Stomach (tissue), 9 donors: Measurements from ENCODE around the gene FOLR3. TPM values are rescaled to one million over a fixed set of nuclear protein-coding genes. Genes with fewer than 3 reads are reported as not detected.
"Not testable (repeated sequence)": the region's sequence is repeated elsewhere in the genome, so short reads cannot be mapped to it uniquely, and the experiment has no call there.

Experiments used
- DNase-seq, 2 donors: peaks; one replicate each; pipeline versions ENCODE4 v3.0.0 to v3.0.0-alpha.2; 2013 to 2019
- H3K27ac ChIP-seq, 5 donors: fragments of 200-600 bp in 4 of 5; sonication (generic) in 4 of 5; one replicate each; pipeline ENCODE4 v1.5.1; 2013 to 2019; ENCODE audit warnings: mild to moderate bottlenecking in 1 of 5, moderate library complexity in 1 of 5
- H3K27me3 ChIP-seq, 3 donors: fragments of 200-600 bp; sonication (generic); one replicate each; pipeline ENCODE4 v1.5.1; 2017 to 2019; ENCODE audit warnings: mixed run types in 1 of 3
- H3K36me3 ChIP-seq, 4 donors: fragments of 200-600 bp; sonication (generic); 1 replicate in 3 of 4; 2 replicates in 1 of 4; pipeline ENCODE4 v1.5.1; 2016 to 2019
- H3K4me1 ChIP-seq, 4 donors: fragments of 200-600 bp; sonication (generic); one replicate each; pipeline ENCODE4 v1.5.1; 2016 to 2019
- H3K4me3 ChIP-seq, 4 donors: fragments of 200-600 bp; sonication (generic) in 3 of 4; one replicate each; pipeline ENCODE4 v1.5.1; 2016 to 2019; ENCODE audit warnings: mild to moderate bottlenecking in 1 of 4
- H3K9me3 ChIP-seq, 4 donors: fragments of 200-600 bp; sonication (generic); one replicate each; pipeline ENCODE4 v1.5.1; 2016 to 2019
- CTCF ChIP-seq, 7 experiments: fragments of 450-650 bp in 4 of 7; fragments of 200-600 bp in 3 of 7; sonication (generic) in 3 of 7; IDR thresholded peaks; one replicate each; pipeline ENCODE4 v1.5.1; 2016 to 2019; ENCODE audit warnings: antibody characterized with exemption in 7 of 7, control low read depth in 2 of 7, mild to moderate bottlenecking in 1 of 7
- EP300 ChIP-seq: sonication (generic); formaldehyde crosslinking; IDR thresholded peaks from one replicate; pipeline ENCODE4 v1.6.1; 2017; ENCODE audit warnings: antibody characterized with exemption
- POLR2A ChIP-seq, 4 donors: fragments of 450-650 bp; IDR thresholded peaks; one replicate each; pipeline ENCODE4 v1.6.1; 2016; ENCODE audit warnings: antibody characterized with exemption in 4 of 4, control low read depth in 2 of 4, mild to moderate bottlenecking in 1 of 4, moderate library complexity in 1 of 4
- POLR2AphosphoS5 ChIP-seq, 3 donors: sonication (generic); formaldehyde crosslinking; IDR thresholded peaks; one replicate each; pipeline ENCODE4 v1.6.1; 2016; ENCODE audit warnings: antibody characterized with exemption in 3 of 3
- WGBS, 5 donors: extraction: QIAGEN DNeasy Blood & Tissue Kit in 3 of 5; methylation state at CpG; one replicate each; pipeline versions ENCODE4 v1.1.5 to v1.1.7; 2013 to 2018; 5-methylcytosine and 5-hydroxymethylcytosine counted together
- intact Hi-C: fragments of 100-400 bp; cut with DNase I; formaldehyde crosslinking; loops from one replicate; pipeline ENCODE4 v1.15.1; 2023; ENCODE audit warnings: low total_unique reads
- polyA plus RNA-seq, 3 donors: library from polyadenylated mRNA; stranded (reverse); fragments of 200-250 nt; gene quantifications; one replicate each; pipeline ENCODE4 v1.2.3, GENCODE V29; 2013
- total RNA-seq, 5 donors: library from RNA; depleted of rRNA; stranded (reverse); fragments of >200 nt; gene quantifications; one replicate each; pipeline versions ENCODE4 v1.1.0 to v1.2.3, GENCODE V29; 2014 to 2016
- donor health status: healthy with polysubstance abuse.
- donor health status: Bipolar disorder and iron deficiency.
- donor health status: healthy.

The FOLR3 gene
- total and polyA plus RNA-seq, 8 donors, result 0.15 to 36.8 (median 0.62) TPM; not detected in 5

DNA sequence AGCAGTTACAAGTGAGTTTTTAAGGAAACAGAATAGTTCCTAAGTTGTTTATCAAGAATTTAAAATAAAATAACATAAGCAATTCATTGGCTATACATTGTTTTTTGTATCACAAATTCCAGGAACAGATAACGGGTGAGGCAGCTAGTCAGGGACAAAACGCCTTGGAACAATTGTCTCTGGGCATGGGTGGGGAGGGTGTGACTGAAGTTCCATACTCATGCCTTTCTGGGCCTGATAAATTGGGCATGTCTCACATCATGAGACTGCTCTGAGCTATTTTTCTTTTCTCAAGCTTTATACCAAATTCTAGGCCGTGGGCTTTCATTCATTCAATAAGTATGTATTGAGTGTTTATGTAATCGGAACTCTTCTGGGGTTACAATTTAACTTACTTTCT, 21.6 kb downstream of the FOLR3 start:
- no peak for TF ChIP-seq CTCF (IDR thresholded peaks at IDR 0.05)
- TF ChIP-seq EP300, result no peak
- Histone ChIP-seq H3K27me3 (peaks cover 0 to 10% (median 0%) of the 10 kb centered on the region in 3 donors), H3K4me3 (no peak overlapping the region), H3K27ac (no peak overlapping the region), H3K9me3 (no peaks in the 10 kb centered on the region), H3K36me3 (no peaks in the 10 kb centered on the region), H3K4me1 (no peaks in the 10 kb centered on the region)
- intact Hi-C loops, result no loop called here
- DNase-seq, result no peak
- WGBS, 5 donors, result 59 to 83% (median 62%) methylated on average over 4 of the region's 4 CpGs

DNA sequence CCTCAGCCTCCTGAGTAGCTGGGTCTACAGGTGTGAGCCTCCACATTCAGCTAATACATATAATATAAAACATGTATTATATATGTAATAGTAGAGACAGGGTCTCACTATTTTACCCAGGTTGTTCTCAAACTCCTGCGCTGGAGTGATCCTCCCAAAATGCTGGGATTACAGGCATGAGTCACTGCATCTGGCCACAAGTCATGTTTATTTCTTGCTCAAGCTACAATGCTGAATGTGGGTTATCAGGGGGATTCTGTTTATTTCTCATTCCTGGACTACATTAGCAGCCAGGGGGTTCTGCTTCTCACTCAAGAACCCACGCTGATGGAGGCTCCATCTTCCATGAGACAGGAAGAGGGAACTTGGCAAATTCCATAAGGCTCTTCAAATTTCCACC, 24.8 kb downstream of the FOLR3 start:
- TF ChIP-seq POLR2A (IDR thresholded peaks at IDR 0.05) (no peak), CTCF (IDR thresholded peaks at IDR 0.05) (no peak), POLR2AphosphoS5 (IDR thresholded peaks at IDR 0.05) (no peak), EP300 (no peak)
- Histone ChIP-seq H3K27ac (no peak overlapping the region), H3K36me3 (no peaks in the 10 kb centered on the region), H3K27me3 (peaks cover 0 to 10% (median 0%) of the 10 kb centered on the region in 3 donors), H3K4me1 (no peaks in the 10 kb centered on the region), H3K9me3 (no peaks in the 10 kb centered on the region), H3K4me3 (no peak overlapping the region)
- intact Hi-C loops, result no loop called here
- DNase-seq, result no peak
- 68 to 76% (median 73%) methylated on average over 2 of the region's 2 CpGs for WGBS, 5 donors

- H3K9me3 ChIP-seq, result no peaks in the 10 kb centered on the region
- TF ChIP-seq POLR2AphosphoS5 (IDR thresholded peaks at IDR 0.05), result no peak
- no peak for TF ChIP-seq EP300
- no peak for TF ChIP-seq CTCF (IDR thresholded peaks at IDR 0.05)
- no peak for TF ChIP-seq POLR2A (IDR thresholded peaks at IDR 0.05)
These were observed 27.5 kb downstream of the FOLR3 start for GRCh38 chr11:72162891-72163492.

DNA sequence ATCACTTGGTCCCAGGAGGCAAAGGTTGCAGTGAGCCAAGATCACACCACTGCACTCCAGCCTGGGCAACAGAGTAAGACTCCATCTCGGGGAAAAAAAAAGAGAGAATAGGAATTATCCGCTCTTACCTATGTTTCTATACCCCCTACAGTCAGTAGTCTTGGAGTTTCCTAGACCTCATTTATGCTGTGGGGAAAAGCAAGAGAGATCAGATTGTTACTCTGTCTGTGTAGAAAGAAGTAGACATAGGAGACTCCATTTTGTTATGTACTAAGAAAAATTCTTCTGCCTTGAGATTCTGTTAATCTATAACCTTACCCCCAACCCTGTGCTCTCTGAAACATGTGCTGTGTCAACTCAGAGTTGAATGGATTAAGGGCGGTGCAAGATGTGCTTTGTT, 28.7 kb downstream of the FOLR3 start:
- H3K4me3 ChIP-seq, intact Hi-C loops, DNase-seq, H3K27ac ChIP-seq, H3K36me3 ChIP-seq, H3K9me3 ChIP-seq, H3K4me1 ChIP-seq, H3K27me3 ChIP-seq: not testable (repeated sequence)
- WGBS, 5 donors, result 78 to 98% (median 93%) methylated on average over 1 to 2 of the region's 3 CpGs

More at GRCh38 chr11:72162891-72163492, 27.5 kb downstream of the FOLR3 start:
- H3K4me1 ChIP-seq, result no peaks in the 10 kb centered on the region
- 75 to 88% (median 84%) methylated on average over 16 of the region's 16 CpGs for WGBS, 5 donors
- H3K4me3 ChIP-seq, result no peak overlapping the region
- no peaks in the 10 kb centered on the region for H3K36me3 ChIP-seq
- intact Hi-C loops, result no loop called here
- H3K27me3 ChIP-seq, result peaks cover 0 to 14% (median 0%) of the 10 kb centered on the region in 3 donors
- no peak overlapping the region for H3K27ac ChIP-seq
- no peak for DNase-seq

DNA sequence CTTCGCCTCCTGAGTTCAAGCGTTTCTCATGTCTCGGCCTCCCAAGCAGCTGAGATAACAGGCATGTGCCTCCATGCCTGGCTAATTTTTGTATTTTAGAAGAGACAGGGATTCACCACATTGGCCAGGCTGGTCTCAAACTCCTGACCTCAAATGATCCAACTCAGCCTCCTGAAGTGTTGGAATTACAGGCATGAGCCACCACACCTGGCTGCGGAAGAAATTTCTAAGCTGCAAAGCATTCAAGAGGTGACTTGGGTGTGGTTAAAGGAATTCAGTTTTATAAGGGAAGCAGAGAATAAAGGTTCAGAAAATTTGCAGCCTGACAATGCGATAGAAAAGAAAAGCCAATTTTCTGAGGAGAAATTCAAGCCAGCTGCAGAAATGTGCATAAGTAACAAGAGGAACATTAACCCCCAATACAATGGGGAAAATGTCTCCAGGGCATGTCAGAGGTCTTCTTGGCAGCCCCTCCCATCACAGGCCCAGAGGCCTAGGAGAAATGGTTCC, 33.6 kb downstream of the FOLR3 start:
- H3K27me3 ChIP-seq, H3K36me3 ChIP-seq, intact Hi-C loops, H3K4me1 ChIP-seq, H3K27ac ChIP-seq, DNase-seq, H3K9me3 ChIP-seq, H3K4me3 ChIP-seq: not testable (repeated sequence)
- 90 to 95% (median 93%) methylated on average over 5 of the region's 5 CpGs for WGBS, 5 donors

DNA sequence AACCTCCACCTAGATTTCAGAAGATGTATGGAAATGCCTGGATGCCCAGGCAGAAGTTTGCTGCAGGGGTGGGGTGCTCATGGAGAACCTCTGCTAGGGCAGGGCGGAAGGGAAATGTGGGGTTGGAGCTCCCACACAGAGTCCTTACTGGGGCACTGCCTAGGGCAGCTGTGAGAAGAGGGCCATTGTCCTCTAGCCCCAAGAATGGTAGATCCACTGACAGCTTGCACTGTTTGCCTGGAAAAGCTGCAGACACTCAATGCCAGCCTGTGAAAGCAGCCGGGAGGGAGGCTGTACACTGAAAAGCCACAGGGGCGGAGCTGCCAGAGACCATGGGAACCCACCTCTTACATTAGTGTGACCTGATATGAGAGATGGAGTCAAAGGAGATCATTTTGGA, 34.2 kb downstream of the FOLR3 start:
- H3K27me3 ChIP-seq, intact Hi-C loops, H3K36me3 ChIP-seq, H3K27ac ChIP-seq, H3K4me1 ChIP-seq, H3K9me3 ChIP-seq, H3K4me3 ChIP-seq, DNase-seq: not testable (repeated sequence)
- WGBS, 5 donors, result 71 to 86% (median 78%) methylated on average over 3 of the region's 3 CpGs

GRCh38 chr11:72172043-72172442, 36.5 kb downstream of the FOLR3 start:
- 69 to 82% (median 74%) methylated on average over 4 of the region's 4 CpGs for WGBS, 5 donors
- intact Hi-C loops, H3K9me3 ChIP-seq, H3K27me3 ChIP-seq, H3K4me1 ChIP-seq, H3K4me3 ChIP-seq, H3K27ac ChIP-seq, DNase-seq, H3K36me3 ChIP-seq: not testable (repeated sequence)
